HEK293T (cell line): ENCODE data around the gene MAST4.

Source experiments
- CTCF ChIA-PET: fragments of 350-600 bp; formaldehyde crosslinking; extraction: SDS; loops from one replicate; lab custom pipeline; 2021; ENCODE audit warnings: antibody characterized with exemption, inconsistent platforms; lab: Yijun Ruan, JAX
- POLR2A ChIA-PET: fragments of 350-600 bp; formaldehyde crosslinking; extraction: SDS; loops from one replicate; lab custom pipeline; 2020; ENCODE audit warnings: antibody characterized with exemption, inconsistent platforms; lab: Yijun Ruan, JAX
- DNase-seq: peaks from one replicate; pipeline ENCODE4 v3.0.0; 2012; ENCODE audit warnings: mixed read lengths; ENCODE audit errors: extremely low spot score
- ARNT ChIP-seq: fragments of 450-650 bp; IDR thresholded peaks from 2 replicates; pipeline ENCODE4 v1.6.1; 2017; ENCODE audit warnings: mild to moderate bottlenecking
- BHLHE40 ChIP-seq: fragments of 450-650 bp; IDR thresholded peaks from 2 replicates; pipeline ENCODE4 v1.6.1; 2016; ENCODE audit warnings: mild to moderate bottlenecking, moderate library complexity, borderline replicate concordance
- CTBP1 ChIP-seq: fragments of 450-650 bp; IDR thresholded peaks from 2 replicates; pipeline ENCODE4 v1.6.1; 2016; ENCODE audit warnings: borderline replicate concordance
- ELF4 ChIP-seq: fragments of 450-650 bp; IDR thresholded peaks from 2 replicates; pipeline ENCODE4 v1.6.1; 2017; ENCODE audit warnings: antibody characterized with exemption
- FOXA1 ChIP-seq: fragments of 450-650 bp; IDR thresholded peaks from 2 replicates; pipeline ENCODE4 v1.6.1; 2016; ENCODE audit warnings: mild to moderate bottlenecking
- FOXK2 ChIP-seq: fragments of 450-650 bp; IDR thresholded peaks from 2 replicates; pipeline ENCODE4 v1.6.1; 2016; ENCODE audit warnings: mild to moderate bottlenecking
- FOXM1 ChIP-seq: fragments of 450-650 bp; IDR thresholded peaks from 2 replicates; pipeline ENCODE4 v1.6.1; 2017; ENCODE audit warnings: mild to moderate bottlenecking, borderline replicate concordance
- HDGF ChIP-seq: fragments of 450-650 bp; IDR thresholded peaks from 2 replicates; pipeline ENCODE4 v1.6.1; 2017; ENCODE audit warnings: antibody characterized with exemption, borderline replicate concordance
- L3MBTL2 ChIP-seq: fragments of 450-650 bp; conservative IDR thresholded peaks from 2 replicates; pipeline ENCODE4 v1.6.1; 2016; ENCODE audit warnings: mild to moderate bottlenecking
- LEF1 ChIP-seq: fragments of 450-650 bp; IDR thresholded peaks from 2 replicates; pipeline ENCODE4 v1.6.1; 2017; ENCODE audit warnings: mild to moderate bottlenecking, borderline replicate concordance
- NFRKB ChIP-seq: fragments of 450-650 bp; IDR thresholded peaks from 2 replicates; pipeline ENCODE4 v1.6.1; 2016; ENCODE audit warnings: mild to moderate bottlenecking, moderate library complexity
- PKNOX1 ChIP-seq: fragments of 450-650 bp; IDR thresholded peaks from 2 replicates; pipeline ENCODE4 v1.6.1; 2016
- SP1 ChIP-seq: fragments of 450-650 bp; IDR thresholded peaks from 2 replicates; pipeline ENCODE4 v1.6.1; 2017
- SUZ12 ChIP-seq: fragments of 450-650 bp; IDR thresholded peaks from 2 replicates; pipeline ENCODE4 v1.6.1; 2016; ENCODE audit warnings: mild to moderate bottlenecking
- TARDBP ChIP-seq: fragments of 450-650 bp; IDR thresholded peaks from 2 replicates; pipeline ENCODE4 v1.6.1; 2016
- ZNF384 ChIP-seq: fragments of 450-650 bp; IDR thresholded peaks from 2 replicates; pipeline ENCODE4 v1.6.1; 2016

Gene MAST4

DNA sequence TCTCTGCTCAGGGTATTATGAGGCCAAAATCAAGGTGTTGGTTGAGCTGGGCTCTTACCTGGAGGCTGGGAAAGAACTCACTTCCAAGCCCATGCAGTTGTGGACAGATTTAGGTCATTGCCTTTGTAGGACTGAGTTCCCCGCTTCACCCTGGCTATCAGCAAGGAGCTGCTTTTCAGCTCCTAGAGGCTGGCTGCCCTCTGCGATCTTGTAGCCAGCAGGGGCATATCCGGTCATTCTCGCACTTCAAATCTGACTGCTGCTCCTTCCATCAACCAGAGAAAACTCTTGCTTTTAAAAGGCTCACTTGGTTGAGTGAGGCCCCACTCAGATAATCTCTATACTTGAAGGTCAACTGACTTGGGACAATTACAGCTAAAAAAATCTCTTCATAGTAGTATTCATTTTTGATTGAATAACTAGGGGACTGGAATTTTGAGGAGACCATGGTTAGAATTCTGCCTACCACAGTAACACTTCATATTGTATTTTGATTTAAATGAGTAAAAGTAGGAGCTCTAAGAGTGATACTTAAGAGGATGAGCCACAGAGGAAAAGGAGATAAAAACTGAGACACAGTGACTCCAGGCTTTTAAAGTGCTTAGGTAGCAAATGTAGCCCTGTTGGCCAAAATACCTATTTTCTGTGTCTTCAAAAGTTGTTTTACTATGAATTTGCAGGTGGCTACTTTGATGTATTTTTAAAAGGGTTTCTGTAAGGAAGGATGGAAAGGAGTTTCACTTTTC, 463.0 kb downstream of the MAST4 start:
- TF ChIP-seq ARNT (no peak), PKNOX1 (no peak), FOXM1 (no peak), TARDBP (no peak), L3MBTL2 (no peak), LEF1 (no peak), CTBP1 (no peak), FOXK2 (no peak), ZNF384 (no peak), SUZ12 (no peak), SP1 (no peak), NFRKB (no peak), FOXA1 (no peak), BHLHE40 (no peak), ELF4 (no peak), HDGF (no peak)
- no peak for DNase-seq
- ChIA-PET POLR2A (no interaction called here), CTCF (no interaction called here)

GRCh38 chr5:67059744-67060490, 463.7 kb downstream of the MAST4 start:
- CTCF ChIA-PET = interaction anchor here (0.6 kb wide), 1 partner anchor 148 kb away, joined by 3 read pairs; no protein-coding TSS in a partner anchor
- no peak for DNase-seq
- TF ChIP-seq ZNF384 (no peak), ELF4 (no peak), ARNT (no peak), PKNOX1 (no peak), FOXM1 (no peak), HDGF (no peak), LEF1 (no peak), BHLHE40 (no peak), SP1 (no peak), FOXK2 (no peak), TARDBP (no peak), FOXA1 (no peak)
- POLR2A ChIA-PET = no interaction called here

DNA sequence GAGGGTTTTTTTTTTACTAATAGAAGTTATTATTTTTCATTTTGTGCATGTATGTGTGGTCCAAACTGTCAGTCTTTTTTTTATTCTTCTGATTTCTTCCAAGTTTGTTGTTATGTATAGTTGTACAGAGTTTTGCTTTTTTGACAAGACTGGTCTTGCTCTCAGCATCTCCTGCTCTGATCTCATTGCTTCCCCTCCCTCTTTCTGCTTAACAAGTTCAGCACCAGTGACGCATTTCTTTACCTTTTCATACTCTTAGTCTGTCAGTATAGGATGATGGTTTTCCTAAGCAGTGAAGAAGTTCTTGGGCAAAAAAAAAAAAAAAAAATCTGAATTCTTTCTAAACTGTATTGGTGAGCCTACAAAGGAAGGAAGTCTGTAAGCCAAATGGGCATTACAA, 465.3 kb downstream of the MAST4 start:
- CTCF ChIA-PET = no interaction called here
- TF ChIP-seq FOXA1 (no peak), ZNF384 (no peak), NFRKB (no peak), SP1 (no peak), L3MBTL2 (no peak), LEF1 (no peak), FOXM1 (no peak), HDGF (no peak), PKNOX1 (no peak), TARDBP (no peak), FOXK2 (no peak), ELF4 (no peak), BHLHE40 (no peak), CTBP1 (no peak), ARNT (no peak), SUZ12 (no peak)
- DNase-seq = no peak
- POLR2A ChIA-PET = no interaction called here

DNA sequence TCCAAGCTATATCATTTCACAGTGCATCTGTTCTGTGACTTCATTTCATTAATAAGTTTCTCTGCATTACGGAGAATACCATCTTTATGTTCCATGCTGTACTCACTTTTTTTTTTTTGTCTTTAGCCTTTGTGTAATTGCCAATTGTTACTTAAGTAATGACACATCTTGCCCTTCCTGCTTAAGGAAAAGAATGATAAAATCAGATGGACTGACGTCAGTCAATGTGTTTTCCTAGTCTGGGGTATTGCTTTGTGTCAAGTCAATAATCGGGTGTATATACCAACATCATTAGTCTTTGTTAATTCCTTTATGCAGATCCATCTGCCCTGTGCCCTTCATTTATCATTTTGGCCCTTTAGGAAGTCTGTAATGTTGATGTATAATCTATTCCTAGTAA, 466.9 kb downstream of the MAST4 start:
- CTCF ChIA-PET = no interaction called here
- no peak for DNase-seq
- no peak for TF ChIP-seq NFRKB
- no peak for TF ChIP-seq ZNF384
- TF ChIP-seq CTBP1 = no peak
- no peak for TF ChIP-seq ARNT
- no peak for TF ChIP-seq ELF4
- no peak for TF ChIP-seq FOXK2
- no peak for TF ChIP-seq HDGF
- no peak for TF ChIP-seq L3MBTL2
- no peak for TF ChIP-seq LEF1
- no peak for TF ChIP-seq TARDBP
- TF ChIP-seq BHLHE40 = no peak
- TF ChIP-seq SUZ12 = no peak
- no peak for TF ChIP-seq FOXM1
- POLR2A ChIA-PET = no interaction called here

GRCh38 chr5:67063791-67064190, 467.6 kb downstream of the MAST4 start:
- CTCF ChIA-PET = no interaction called here
- no peak for TF ChIP-seq HDGF
- TF ChIP-seq L3MBTL2 = no peak
- no peak for TF ChIP-seq ELF4
- no peak for TF ChIP-seq NFRKB
- TF ChIP-seq SP1 = no peak
- TF ChIP-seq SUZ12 = no peak
- no peak for DNase-seq
- POLR2A ChIA-PET = no interaction called here

GRCh38 chr5:67065237-67065636, 469.0 kb downstream of the MAST4 start:
- ChIA-PET POLR2A (no interaction called here), CTCF (no interaction called here)
- TF ChIP-seq HDGF (no peak), NFRKB (no peak)
- DNase-seq = no peak
